GM21528 (cell line): ENCODE measurements around the gene SETBP1.

Experiments
- ATAC-seq: cut with Tn5 transposase; IDR thresholded peaks from one replicate; pipeline ENCODE4 v1.9.1; 2021; ENCODE audit warnings: mild to moderate bottlenecking, moderate library complexity; ENCODE audit not compliant: unreplicated experiment, low FRiP score

Gene SETBP1

DNA sequence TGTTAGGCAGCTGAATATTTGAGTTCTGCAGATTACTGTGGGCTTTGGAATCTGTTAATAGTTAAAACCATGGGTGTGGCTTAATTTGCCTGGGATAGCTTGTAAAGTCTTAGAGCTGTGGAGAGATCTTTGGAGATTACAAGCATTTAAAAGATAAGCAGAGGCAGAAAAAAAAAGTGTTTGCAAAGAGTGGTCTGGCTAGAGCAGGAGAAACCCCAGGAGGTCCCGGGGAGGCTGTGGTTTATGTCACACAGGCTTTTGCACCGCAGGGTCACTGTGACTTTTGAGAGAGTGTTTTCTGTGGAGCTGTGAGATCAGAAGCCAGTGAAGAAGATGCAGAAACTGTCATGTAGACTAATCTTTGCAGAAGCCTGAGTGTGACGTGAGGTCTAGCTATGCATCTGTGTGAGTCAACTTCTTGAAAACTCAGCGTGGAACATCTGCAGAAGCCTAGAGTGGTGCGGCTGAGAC lies 49.0 kb downstream of the SETBP1 start:
- no peak for ATAC-seq

DNA sequence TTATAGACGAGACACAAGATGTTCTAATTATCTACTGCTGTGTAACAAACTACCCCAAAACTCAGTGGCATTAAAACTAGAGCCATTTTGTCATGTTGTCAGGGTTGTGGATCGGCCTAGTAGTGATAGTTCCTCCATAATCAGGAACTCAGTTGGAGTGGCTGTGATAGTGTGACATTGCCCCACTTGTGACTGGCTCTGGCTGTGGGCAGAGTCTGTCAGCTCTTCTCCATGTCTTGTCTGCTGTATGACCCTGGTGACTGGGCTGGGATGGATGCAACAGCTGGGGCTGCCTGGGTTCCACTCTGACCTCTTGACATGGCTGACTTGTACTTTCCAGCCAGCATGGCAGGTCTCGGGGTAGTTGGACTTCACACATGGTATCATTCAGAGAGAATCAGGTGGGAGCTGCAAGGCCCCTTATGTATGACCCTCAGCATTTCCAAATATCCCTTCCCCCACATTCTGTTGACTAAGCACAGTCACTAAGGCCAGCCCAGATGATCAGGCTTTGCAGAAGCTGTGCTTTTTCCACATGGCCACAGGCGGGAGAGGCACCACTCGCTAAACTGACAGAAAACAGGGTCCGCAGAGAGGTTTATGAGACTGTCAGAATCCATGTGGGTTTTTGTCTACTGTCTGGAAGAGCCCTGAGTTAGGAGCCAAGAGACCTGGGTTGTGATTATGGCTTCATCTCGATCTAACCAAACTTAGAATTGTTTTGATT lies 50.3 kb downstream of the SETBP1 start:
- ATAC-seq = no peak

DNA sequence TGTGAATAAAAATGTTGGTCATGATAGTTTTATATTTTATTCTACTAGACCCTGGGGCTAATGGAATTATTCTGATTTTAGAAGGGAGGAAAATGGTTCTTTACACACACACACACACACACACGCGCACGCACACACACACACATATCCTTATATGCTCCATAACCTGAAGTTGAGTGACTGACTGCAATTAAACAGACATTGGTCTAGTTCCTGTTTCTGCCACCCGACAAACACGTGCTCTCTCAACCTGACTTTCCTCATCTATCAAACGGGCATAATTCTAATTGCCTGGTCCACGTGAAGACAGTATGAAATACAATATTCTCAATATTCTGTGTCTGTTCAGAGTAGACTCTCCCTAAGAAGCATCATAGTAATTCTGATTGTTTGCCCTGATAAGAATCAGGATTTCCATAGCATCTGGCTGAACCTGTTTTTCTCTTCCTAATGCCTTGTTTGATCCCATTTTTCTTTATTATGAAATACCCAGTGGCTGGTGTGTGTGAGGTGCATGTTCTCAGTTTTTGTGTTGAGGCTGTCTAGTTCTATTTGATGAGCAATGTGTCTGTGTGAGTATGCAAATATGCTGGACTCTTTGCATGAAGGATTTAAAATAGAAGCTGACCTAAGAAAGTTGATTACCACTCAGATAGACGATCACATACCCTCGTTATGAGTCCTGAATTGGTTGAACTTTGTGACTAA lies 51.0 kb downstream of the SETBP1 start:
- peak; percentile 69 for ATAC-seq

DNA sequence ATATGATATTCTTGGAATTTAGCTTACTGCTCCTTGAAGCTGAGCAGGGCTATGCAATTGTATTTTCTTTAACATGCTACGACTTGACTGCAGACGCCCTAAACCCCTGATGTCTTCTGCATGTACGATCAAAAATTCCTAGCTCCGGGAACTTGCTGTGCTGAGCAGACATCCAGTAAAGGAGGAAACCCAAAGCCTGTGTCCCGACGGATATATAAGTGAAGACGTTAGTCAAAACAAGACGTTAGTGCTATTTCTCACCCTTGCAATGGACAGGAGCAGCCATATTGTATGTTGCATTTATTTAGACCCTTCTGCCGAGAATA lies 51.5 kb downstream of the SETBP1 start:
- no peak for ATAC-seq

GRCh38 chr18:44732599-44732998 lies 51.9 kb downstream of the SETBP1 start:
- ATAC-seq = no peak

GRCh38 chr18:44733069-44733753 lies 52.5 kb downstream of the SETBP1 start:
- ATAC-seq = no peak

GRCh38 chr18:44733754-44734465 lies 53.2 kb downstream of the SETBP1 start:
- no peak for ATAC-seq

DNA sequence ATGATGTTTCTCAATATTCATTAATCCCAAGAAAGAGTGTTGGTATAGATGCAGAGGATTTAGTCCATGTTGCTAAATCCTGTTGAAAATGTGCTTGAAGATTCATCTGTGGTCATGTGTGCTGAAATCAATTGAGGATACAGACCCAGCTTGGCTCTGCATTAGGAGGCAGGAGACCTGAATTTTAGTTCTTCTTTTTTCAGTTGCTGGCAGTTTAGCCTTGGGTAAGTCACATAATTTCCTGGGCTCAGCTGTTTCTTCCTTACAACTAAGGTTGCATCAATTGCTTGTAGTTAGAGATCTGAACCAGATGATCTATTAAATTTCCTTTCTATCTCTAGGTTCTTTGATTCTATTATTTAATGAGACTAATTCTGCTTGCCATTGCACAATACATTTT lies 54.4 kb downstream of the SETBP1 start:
- no peak for ATAC-seq

DNA sequence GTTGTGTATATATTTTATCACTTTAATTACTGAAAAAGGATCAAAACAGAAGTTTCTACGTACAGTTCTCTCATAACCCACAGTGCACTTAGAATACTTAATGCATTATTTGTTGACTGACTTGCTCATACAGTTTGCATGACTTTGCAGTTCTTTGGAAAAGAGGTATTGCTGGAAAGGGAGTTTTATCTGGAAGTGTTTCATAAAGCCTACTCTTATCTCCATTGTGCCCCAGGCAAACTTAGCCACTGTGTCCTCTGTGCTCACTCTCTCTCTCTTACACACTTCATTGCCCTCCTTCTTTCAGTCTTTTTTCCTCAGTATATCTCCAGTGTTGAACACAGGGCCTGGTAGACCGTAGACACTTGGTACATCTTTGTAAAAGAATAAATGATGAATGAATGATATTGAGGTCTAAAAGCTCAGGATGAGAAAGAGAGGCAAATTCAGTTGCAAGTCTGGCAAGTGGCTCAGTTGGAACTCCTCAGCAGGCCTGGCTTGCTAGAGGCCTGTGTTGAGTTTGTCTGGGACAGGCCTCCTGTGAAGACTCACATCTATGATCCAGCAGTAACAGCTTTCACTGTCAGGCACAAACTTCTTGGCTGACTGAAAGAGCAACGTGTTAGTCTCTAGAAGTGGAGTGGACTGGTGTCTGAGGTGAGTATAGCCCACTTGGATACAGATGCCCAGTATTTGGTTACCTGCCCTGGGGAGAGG lies 56.1 kb downstream of the SETBP1 start:
- no peak for ATAC-seq

DNA sequence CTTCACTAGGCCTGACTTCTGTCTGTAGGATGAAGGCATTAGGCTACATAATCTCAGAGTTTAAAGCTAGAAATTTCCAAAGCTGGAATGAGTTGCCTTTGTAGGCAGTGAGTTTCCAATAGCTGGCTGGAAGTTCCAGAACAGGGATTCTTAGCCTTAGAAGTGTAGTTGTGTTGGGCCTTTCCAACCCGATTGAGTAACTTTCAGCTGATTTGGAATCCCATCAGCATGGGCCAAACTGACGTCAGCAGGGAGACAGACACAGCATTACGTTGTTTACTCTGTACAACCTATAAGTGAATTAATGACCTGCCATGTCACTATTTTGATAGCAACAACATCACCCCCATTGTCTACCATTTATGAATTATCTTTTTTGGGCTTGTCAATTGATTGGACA lies 56.9 kb downstream of the SETBP1 start:
- no peak for ATAC-seq

GRCh38 chr18:44740000-44740399 lies 59.3 kb downstream of the SETBP1 start:
- no peak for ATAC-seq

DNA sequence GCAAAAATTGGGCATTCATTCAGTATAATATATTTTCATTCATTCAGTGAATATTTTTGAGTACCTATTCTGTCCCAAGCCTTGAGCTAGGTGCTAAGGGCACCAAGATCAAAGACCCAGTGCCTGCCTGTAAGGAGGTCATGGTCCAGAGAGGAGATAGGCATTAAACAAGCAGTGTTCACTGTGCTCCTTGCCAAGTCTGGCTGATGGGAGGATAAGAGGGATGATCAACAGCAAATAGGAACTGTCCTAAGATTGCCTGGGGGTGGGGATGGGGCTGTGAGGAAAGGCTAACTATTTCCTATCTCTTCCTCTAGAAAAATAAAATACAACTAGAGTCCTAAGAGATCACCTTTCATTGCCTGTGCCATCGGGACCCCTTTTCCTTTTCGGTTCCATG lies 60.4 kb downstream of the SETBP1 start:
- ATAC-seq = no peak

- ATAC-seq = no peak
Observed at GRCh38 chr18:44741511-44741910, 60.8 kb downstream of the SETBP1 start.

DNA sequence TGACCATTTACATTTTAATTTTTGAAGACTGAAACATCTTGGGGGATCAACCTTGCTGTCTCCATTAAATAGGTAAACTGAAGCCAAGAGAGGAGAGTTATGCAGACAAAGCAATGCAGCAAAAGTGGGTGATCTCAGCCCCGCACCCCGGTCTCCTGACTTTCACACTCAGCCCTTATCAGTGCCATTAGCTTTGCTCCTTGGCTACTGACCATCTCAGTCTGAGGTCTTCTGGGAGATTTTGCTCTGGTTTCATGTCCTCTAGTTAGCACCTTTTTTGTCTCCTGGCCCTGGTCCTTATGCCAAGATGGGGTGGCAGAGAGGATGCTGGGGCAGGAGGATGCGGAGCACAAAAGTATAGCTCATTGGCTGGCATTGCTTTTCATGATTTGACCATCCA lies 61.4 kb downstream of the SETBP1 start:
- no peak for ATAC-seq

- no peak for ATAC-seq
Observed at GRCh38 chr18:44742718-44743311, 62.1 kb downstream of the SETBP1 start.

DNA sequence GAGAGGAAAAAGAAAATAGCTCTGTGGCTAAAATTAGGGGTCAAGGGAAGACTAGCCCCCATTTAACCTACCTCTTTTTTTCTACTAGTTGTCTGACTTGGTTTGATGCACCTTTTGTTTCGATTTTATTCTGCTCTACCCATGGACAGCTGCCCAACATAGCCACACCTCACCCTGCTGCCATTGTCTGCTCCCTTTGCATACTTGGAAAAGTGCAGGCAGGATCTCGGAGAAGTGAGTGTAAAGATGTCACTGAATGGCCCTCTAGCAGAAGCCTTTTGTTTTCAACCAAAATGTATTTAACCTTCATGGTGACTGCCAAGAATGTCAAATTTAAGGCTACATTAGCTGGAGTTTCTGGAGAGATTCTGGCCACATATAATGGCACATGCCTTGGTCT lies 62.9 kb downstream of the SETBP1 start:
- ATAC-seq = no peak

- no peak for ATAC-seq
Observed at GRCh38 chr18:44744161-44745121, 63.8 kb downstream of the SETBP1 start.

DNA sequence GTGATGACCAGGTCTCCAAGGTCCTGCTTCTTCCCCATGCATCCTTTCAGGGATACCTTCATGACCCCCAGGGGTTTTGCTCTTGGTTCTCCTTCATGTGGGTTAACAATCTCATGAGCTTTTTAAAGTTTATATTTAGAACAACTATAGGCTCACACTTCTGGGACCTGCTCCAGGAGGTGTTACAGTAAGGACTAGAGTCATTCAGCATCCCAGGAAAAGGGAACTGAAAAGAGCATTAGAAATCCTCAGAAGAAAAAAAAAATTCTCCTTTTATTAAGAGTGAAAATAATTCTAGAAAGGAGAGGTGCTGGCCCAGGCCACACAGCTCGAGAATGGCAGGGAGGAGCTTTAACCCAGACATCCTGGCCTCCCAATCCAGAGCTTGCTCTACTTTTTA lies 66.5 kb downstream of the SETBP1 start:
- ATAC-seq = no peak

GRCh38 chr18:44748582-44748981 lies 67.9 kb downstream of the SETBP1 start:
- ATAC-seq = no peak
